Measurements from ENCODE around the gene KCNJ9.
"Not testable (repeated sequence)": the region's sequence is repeated elsewhere in the genome, so short reads cannot be mapped to it uniquely, and the experiment has no call there.

Gene KCNJ9

DNA sequence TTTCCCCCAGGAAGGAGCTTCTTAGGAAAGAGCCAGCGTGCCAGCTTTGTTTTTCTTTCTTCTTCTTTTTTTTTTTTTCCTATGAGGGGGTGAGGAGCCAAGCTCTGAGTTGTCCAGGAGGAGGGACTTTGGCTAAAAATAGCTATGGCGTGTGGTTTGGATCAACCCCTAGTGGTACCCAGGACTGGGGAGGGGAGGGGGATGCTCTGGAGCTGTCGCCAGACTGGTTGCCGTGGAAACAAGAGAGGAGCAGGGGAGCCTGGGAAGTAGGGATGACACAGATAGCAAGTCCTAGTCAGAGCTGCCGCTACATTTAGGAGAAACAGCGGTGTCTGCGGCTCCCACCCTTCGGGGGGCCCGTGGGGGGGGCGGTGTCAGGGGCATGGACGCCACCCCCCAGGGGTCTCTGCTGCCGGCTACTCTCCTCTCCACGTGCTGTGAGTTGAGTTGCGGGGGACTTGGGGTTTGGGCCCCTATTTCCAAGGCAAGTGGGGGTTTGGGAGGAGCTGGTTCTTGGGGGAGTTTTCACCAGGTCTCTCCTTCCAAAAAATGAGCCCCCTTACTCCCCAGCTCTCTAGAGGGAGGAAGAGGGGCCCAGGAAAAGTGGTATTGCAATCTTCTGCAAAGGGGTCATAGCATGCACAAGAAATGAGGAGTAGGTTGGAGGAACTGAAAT, at the start of gene KCNJ9:
KCNJ9 (plus strand) TSS at position 278 of the 676 bp plus-strand sequence. CDS start 2,493 bp downstream, outside the sequence.
- DNase-seq: peak in 1 of 2 experiments; percentile 60

DNA sequence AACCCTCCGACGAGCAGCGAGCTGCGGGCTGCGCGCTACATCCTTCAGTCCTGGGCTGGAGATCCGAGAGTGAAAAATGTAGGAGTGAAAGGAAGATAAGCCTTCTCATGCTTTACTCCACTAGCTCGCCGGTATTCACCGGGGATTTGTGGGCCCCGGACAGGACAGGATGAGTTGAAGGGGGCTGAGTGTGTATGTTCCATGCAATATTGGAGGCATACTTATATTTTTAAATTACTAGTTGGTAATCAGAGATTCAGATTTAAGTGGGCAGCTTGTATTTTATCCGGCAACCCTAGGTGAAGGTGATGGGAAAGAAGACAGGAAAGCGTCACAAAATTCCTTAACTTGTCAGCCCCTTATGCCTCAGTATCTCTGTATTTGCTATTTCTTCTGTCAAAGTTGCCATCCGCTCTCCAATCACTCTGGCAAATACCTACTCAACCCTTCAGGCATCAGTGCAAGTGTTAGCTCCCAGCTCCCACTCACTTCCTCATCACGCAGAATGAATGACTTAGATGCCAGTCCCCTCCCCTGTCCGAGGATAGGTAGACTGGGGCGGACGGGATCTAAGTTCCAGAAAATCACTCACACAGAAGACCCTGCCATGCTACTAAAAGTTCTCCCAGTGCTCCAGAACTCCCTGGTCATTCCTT, 49.0 kb upstream of the KCNJ9 start:
- peak in 1 of 2 experiments; percentile 17 for DNase-seq

DNA sequence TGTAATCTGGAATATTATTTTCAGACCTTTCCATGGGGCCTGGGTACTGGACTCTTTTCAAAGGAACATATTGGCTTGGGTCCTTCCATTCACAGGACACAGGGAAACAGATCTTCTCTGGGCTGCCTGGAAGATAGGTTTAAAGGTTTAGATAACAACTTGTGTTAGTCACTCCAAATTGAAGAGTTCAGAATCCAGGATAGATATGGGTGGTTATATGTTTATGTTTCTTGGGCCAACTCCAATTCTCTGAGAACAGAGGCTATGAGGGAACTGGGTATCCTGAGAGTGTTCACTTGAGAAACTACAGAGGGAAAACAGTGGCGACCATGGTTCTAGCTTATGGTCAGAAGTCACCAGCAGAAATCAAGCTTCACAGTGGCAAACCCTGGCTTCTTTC, 40.9 kb upstream of the KCNJ9 start:
- no peak for DNase-seq

DNA sequence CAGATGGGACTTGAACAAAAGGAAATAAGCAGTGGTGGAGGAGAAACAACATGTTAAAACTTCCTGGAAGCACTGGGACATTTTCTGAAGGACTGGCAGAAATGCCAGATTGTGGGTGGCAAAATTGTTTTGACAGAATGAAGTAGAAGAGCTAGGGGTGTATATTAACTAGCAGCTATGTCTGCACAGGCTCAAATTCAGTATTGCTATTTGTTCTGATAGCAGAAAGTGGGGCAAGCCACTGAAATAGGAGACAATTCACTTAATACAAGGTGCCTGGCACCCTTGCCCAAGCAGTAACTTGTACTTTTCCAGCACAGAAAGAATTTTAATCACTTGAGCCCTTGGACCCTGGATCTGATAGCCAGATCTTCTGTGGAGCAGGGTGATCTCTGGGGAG, 37.8 kb upstream of the KCNJ9 start:
- DNase-seq: no peak

DNA sequence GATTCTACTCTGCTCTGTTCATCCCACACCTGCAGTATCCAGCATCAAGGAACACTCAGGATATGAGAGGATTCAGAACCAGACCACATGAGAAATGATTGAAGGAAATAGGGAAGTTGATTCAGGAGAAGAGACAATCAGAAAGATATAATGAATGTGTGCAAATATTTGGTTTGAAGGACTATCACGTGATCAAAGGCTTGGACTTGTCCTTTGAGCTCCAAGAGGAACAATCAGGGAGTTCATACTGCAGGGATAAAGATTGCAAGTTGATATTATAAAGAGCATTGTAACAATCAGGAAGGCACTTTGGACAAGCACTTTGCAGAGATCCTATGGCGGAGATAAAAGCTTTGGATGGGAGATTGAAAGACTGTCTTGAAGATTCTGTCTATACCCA, 35.7 kb upstream of the KCNJ9 start:
- no peak for DNase-seq

DNA sequence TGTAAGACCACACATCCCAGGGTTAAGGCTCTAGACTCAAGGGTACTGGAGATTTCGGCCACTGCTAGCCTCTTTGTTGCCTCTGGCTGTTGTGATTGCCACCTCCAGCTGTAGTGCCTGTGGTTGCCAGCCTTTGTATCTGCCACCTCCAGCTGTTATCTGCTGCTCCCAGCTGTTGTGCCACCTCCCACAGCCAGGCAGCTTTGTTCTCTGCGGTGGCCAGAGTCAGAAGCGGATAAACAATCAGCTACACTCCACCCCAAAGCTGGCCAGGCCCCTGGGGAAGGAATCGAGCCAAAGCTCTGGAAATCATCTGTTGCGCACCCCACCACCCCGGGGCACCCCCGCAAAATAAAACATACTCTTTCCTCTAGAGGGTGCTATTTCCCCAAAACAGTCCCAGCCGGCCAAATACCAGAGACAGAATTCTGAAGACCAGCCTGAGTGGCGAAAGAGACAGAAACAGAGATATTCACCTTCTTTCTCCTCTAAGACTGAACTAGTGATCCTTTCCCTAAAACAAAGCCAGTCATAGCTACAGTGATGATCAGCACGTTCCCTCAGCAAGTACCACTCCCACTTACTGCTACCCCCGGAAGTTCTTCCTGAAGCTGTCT, 34.7 kb upstream of the KCNJ9 start:
- peak; percentile 11 to 41 for DNase-seq

DNA sequence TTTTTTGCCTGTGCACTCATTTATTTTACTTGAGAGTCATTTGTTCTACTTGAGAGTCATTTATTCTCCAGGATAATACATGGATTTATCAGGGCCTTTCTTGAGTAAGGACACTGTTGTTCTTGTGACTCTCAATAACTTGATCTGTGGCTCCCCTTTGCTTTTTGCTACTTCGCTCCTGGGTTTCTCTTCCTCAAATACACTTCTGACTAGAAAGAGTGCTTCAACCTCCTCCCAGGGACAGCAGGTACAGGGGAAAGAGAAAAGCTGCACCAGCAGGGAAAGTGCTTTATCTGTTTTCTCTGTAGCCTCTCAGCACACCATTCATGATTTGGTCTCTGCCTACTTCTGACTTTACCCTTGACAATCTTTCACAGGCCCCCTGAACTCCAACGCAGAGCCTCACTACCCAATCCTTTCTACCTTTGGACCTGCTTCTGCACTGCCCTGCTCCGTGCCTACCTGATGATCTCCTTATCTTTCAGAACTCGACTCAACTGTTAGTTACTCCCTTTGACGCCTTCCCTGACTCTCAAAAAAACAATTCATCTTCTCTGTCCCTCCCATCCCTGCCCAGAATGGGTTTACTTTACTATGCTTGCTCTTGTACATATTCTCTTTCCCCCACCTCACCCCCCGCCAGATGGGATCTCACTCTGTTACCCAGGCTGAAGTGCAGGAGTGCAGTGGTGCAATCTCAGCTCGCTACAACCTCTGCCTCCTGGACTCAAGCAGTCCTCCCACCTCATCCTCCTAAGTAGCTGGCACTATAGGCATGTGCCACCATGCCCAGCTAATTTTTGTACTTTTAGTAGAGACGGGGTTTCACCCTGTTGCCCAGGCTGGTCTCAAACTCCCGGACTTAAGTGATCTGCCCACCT, 34.0 kb upstream of the KCNJ9 start:
- no peak for DNase-seq

DNA sequence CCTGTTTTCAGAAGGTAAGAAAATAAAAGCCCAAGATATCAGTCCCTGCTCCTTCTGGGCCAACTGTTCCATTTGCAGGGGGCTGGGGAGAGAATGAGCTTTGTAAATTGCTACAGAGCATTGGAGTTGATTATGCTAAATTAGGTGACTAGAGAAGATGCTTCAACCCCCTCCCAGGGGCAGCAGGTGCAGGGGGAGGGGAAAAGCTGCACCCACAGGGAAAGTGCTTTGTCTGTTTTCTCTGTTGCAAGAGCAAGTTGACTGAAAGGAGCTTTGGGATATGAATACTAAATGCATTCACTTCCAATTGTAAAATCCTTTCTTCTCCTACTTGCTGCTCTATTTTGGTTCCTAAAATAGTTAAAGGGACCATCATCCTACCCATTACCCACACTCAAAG, 33.0 kb upstream of the KCNJ9 start:
- no peak for DNase-seq

DNA sequence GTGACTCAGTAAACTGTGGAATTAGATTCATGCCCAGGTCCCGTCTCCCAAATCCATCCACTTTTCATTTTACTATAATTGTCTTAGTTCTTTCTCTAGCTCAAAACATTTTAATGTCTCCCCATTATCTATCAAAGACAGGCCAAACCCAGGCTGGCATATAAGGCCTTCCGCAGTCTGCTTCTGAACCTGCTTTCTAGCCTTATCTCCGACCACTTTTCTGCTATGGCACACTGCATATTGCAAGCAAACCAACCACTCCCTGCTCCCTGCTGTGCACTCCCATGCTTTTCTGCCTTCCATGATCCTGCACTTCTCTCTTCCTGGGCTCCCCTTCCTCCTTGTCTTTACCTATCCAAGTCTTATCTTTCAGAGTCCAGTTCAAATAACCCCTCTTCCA, 32.2 kb upstream of the KCNJ9 start:
- DNase-seq: no peak

DNA sequence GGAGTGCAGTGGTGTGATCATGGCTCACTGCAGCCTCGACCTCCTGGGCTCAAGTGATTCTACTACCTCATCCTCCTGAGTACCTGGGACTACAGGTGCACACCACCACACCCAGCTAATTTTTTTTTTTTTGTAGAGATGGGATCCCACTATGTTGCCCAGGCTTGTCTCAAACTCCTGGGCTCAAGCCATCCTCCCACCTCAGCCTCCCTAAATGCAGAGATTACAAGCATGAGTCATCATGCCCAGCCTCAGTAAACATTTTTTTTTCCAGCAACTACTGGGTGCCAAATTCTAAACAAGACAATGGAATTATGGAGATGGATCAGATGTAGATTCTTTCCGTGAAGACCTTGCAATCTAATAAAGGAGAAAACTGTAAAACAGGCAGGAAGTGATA, 31.2 kb upstream of the KCNJ9 start:
- not testable (repeated sequence) for DNase-seq

DNA sequence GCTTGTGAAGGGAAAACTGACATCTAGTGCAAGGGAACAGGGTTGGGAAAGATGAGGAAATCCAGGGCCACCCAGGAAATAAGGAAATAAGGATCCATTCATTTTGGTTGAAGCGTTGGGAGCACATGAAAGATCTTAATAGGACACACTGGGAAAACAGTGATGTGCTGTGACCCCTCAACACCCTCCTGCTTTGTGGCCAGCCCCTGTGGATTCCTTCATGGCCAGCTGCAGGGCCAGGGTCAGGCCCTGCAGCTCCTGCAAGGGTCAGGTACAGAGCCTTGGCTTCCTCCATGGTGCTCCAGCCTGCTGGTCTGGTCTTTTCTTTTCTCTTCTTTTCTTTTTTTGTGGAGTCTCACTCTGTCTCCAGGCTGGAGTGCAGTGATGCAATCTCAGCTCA, 30.7 kb upstream of the KCNJ9 start:
- no peak for DNase-seq

DNA sequence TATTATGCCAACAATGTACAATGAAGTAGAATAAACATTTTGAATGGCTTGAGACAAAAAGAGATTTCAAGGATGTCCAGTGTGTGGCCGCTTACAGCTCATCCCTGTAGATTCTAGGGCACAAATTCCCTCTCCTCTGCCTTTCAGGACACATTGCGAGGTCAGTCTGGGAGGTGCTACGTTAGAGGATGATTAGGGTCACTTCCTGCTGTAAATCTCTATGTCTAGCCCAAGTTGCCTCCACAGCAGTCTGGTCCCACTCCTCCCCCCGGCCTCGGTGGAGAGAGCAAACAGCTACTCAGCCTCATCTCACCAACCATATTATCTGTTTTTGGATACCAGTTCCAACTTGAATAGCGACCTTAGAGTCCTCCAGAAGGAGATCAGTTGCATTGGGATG, 28.4 kb upstream of the KCNJ9 start:
- no peak for DNase-seq

DNA sequence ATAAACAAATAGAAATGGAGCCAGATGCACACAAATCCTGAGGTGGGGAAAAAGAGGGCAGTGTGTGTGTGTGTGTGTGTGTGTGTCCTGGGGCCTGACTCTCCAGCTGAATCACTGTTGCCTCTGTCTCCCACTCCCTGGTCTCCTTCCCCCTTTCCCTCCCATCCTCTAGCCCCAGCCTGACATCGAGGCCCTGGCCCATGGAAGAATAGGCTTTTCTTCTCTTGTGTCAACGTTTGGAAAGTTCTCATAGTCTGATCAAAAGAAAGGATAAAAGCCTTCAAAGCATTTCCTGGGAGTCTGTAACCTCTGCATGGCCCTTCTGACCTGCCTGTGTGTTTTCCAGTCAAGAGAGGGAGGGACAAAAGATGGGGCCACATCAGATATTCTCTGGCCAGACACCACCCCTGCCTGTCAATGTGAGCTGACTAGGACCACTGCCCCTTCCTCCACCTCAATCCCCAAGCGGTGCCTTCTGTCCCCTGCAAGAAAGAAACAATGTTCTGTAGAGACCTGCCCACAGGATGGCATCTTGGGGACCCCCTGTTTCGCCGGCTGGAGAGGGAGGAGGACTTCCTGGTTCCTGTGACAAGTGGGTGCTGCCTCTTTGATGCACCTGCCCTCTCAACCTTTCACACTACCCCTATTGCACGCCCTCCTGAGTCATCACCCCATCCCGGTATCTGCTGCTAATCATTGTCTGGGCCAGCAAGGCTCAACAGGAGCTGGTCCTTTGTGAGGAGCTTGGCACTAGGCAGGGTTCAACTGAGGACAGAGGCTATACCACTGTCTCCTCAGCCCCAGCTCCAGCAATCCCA, 27.6 kb upstream of the KCNJ9 start:
- DNase-seq: no peak

DNA sequence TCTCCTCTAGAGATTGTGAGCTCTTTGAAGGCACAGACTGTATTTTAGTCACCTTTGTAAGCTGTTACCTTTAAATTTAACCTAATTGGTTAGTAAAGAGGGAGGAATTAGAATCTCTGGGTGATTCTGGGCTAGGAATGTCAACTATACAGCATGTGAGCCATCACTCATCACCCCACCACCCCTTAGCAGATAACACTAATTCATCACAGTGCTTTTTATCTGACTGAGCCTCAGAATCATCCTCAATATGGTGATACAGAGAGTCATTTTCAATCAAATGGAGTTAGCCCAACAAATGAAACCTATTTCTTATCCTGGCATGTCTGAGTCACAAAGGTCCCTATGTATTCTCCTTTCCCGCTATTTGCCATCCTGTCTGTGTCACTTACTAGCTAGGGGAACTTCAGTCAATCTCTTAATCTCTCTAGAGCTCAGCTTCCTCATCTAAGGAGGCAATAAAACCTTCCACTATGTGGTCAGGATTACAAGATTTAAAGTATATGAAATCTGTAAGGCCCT, 24.6 kb upstream of the KCNJ9 start:
- DNase-seq: no peak

DNA sequence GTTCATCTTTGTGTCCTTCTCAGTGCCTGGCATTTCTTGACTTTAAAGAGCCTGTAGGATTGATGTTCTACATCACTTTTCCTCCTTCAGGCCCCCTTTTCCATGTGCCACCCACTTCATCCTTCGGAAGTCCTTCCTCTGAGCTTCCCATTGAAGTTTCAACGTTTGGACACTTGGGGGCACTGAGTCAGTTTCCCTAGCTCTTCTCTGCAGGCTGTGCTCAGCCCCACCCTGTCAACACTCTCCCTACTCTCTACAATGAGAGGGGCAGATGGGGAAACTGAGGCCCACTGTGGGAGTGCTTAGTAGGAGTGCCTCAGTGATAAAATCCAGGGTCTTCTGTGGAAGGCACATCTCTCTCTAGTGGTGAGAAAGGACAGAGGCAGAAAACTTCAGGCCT, 23.3 kb upstream of the KCNJ9 start:
- no peak for DNase-seq

DNA sequence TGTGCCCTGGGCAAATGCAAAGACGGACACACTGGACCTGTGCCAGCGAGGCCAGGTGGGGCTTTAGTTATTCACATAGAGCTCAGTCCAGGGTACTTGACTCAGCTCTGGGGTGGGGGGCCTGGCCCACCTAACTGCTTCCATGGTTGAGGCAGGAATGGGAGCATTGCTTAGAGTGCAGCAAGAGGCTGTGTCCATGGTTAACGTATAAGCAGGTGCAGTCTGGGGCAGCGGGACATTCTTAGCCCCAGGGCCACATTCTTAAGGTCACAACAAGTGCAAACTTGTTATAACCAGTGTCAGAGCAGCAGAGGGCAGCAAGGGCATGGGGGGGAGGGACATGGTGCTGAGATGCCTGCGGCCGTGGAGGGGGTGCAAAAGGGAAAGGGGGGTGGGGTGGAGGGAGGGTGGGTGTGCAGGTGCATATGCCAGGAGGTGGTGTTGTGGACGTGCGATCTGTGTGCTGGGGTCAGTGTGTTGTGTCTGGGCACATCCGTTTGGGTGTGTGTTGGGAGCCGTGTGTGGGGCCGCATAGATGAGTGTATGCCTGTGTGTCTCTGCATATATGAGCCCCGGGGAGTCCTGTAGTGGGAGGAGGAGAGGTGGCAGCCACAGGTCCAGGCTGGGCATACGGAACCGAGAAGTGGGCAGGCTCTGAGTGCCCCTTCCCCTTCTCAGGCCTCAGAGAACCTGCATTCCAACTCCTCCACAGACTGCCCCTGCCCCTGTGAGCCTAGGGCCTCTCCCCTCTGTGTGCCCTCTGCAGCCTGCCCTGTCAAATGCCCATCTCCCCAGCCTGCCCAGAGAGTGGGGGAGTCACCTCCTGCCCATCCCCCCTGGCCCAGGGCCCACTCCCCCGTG, 19.7 kb upstream of the KCNJ9 start:
- DNase-seq: no peak

DNA sequence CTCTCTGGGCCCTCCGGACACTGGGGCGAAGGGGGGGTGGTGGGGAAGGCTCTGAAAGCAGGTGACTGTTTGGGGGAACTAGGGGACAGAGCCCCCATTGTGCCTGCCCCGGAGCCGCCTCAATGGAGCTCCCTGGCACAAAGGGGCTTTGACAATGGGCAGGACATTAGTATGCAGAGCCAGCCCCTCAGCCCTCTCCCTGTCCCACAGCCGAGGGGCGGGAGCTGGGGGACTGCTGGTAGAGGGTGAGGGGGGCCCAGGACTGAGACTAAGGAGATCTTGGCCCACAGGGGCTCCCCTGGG, 19.2 kb upstream of the KCNJ9 start:
- no peak for DNase-seq

DNA sequence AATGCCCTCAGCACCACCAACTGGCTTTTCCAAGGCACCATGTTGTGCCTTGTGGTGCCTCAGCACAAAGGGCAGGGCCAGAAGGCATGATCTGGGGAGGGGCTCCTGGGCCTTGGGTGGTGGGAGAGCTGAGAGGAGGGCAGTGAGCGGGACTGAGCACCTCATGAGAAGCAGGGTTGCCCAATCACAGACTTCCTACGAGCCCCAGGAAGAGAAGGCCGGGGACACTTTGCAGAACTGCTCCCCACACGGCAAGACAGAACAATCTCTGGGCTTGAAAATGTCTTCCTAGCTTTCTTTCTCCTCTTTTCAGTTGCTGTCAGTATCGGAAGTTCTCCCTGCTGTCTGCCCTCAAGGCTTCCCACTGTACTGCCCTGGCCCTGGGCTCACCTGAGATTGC, 18.2 kb upstream of the KCNJ9 start:
- no peak for DNase-seq

DNA sequence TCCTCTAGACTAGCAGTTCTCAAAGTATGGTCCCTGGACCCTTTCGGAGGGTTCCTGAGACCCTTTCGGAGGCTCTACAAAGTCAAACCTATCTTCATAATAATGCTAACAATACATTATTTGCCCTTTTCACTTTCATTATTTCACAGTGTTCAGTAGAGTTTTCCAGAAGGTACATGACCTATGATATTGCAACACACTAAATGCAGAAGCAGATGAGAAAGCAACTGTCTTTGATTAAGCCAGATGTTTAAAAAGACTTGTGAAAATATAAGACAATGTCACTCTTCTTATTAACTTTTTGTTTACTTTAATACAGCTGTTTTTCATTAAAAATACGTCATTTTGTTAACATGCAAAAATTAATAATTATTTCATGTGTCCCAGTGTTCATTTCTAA, 17.2 kb upstream of the KCNJ9 start:
- DNase-seq: no peak

DNA sequence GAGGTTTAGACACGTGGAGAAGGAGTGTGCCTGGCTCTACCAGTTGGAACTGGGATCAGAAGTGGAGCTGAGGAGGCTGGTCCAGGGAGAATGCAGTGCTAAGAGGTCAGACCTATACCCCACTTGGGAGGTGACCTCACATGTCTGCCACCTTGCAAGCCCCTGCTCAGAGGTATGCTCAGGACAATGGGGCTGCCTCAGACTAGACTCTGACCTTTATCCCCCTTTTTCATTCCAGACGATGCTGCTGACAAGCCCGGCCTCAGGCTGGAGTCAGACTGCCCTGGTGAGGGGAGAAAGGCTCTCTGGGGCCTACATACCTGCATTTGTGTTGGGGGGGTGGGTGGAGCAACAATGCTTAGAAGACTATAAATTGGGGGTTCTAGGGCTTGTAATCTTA, 16.6 kb upstream of the KCNJ9 start:
- DNase-seq: no peak
